Activated naive CD4-positive, alpha-beta T cell treated with anti-CD3 and anti-CD28 coated beads for 36 hours (primary cell): ENCODE results near the gene PDE6C. TPM values are rescaled to one million over a fixed set of nuclear protein-coding genes. Genes with fewer than 3 reads are reported as not detected.

ENCODE experiments used
- CTCF ChIA-PET: fragments of 350-600 bp; sonication (Branson Sonifier 250); formaldehyde crosslinking; loops from one replicate; lab custom pipeline; 2021; ENCODE audit warnings: antibody characterized with exemption; lab: Charles Lee
- DNase-seq: peaks from one replicate; pipeline ENCODE4 v3.0.0-alpha.2; 2020
- H3K27ac Mint-ChIP-seq: one replicate; pipeline ENCODE4 v1.8.0; 2021; ENCODE audit warnings: mild to moderate bottlenecking, mixed read lengths
- H3K27me3 Mint-ChIP-seq: one replicate; pipeline ENCODE4 v1.8.0; 2021; ENCODE audit warnings: low read depth, mixed read lengths
- H3K36me3 Mint-ChIP-seq: one replicate; pipeline ENCODE4 v1.8.0; 2021; ENCODE audit warnings: low read depth, mixed read lengths
- H3K4me1 Mint-ChIP-seq: one replicate; pipeline ENCODE4 v1.8.0; 2021; ENCODE audit warnings: low read depth, mixed read lengths
- H3K4me3 Mint-ChIP-seq: one replicate; pipeline ENCODE4 v1.8.0; 2021; ENCODE audit warnings: mild to moderate bottlenecking, moderate library complexity, mixed read lengths
- H3K9me3 Mint-ChIP-seq: one replicate; pipeline ENCODE4 v1.8.0; 2021; ENCODE audit warnings: mixed read lengths
- intact Hi-C: fragments of 100-400 bp; cut with micrococcal nuclease; formaldehyde crosslinking; loops from one replicate; pipeline ENCODE4 v1.15.1; 2023
- total RNA-seq, 2 experiments: library from RNA; stranded (reverse); gene quantifications; one replicate each; pipeline ENCODE4 v1.2.3, GENCODE V29; 2021

Gene PDE6C
- total RNA-seq, 2 experiments from 2014 or later = not detected

DNA sequence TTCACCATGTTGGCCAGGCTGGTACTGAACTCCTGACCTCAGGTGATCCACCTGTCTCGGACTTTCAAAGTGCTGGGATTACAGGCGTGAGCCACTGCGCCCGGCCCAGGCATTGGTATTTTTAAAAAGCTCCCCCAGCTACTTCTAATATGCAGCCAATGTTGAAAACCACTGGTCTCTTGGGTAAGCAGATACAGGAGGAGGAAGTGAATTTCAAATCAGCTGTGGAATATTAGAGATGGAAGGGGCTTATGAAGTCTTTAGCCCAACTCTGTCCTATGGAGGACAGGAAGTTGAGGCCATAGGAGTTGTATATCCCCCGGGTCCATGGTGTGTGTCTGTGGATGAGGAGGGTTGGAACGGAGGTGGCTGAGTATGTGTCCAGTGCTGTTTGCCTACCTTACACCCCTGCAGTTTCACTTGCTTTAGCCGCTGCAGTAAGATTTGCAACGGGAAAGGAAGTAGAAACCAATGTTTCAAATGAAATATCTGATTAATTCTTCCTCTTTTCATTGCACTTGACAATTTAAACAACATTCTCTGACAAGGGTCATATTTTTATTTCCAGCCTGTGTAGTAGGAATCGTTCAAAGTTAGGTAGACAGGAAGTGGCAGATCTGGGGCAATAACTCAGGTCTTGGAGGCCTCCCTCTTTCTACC, 3.4 kb downstream of the PDE6C start:
- H3K27me3 Mint-ChIP-seq = no peaks in the 10 kb centered on the region
- no peak overlapping the region for H3K4me3 Mint-ChIP-seq
- no peak for DNase-seq
- CTCF ChIA-PET = no interaction called here
- intact Hi-C loops = no loop called here
- H3K4me1 Mint-ChIP-seq = no peaks in the 10 kb centered on the region
- H3K36me3 Mint-ChIP-seq = no peaks in the 10 kb centered on the region
- no peaks in the 10 kb centered on the region for H3K9me3 Mint-ChIP-seq
- no peak overlapping the region for H3K27ac Mint-ChIP-seq

DNA sequence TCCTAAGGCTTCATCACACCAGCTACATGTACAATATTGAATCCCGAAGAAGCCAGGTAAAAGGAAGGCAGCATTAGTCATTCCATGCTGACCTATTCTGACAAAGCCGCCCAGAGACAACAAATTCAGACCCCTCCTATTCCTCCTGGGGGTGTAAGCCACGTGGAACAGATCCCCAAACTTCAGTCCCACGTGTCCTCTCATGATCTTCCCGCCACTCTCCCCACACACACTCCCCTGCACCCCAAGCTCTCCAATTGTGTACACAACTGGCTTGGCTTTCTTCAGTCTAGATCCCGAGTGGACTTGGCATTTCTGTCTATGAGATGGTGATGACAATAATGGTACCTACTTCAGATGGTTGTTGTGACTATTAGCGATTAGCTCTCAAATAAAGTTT, 8.6 kb downstream of the PDE6C start:
- H3K9me3 Mint-ChIP-seq = no peaks in the 10 kb centered on the region
- CTCF ChIA-PET = no interaction called here
- H3K36me3 Mint-ChIP-seq = no peaks in the 10 kb centered on the region
- intact Hi-C loops = no loop called here
- H3K4me1 Mint-ChIP-seq = no peaks in the 10 kb centered on the region
- no peak overlapping the region for H3K4me3 Mint-ChIP-seq
- no peak overlapping the region for H3K27ac Mint-ChIP-seq
- DNase-seq = no peak
- peaks cover 5% of the 10 kb centered on the region for H3K27me3 Mint-ChIP-seq

DNA sequence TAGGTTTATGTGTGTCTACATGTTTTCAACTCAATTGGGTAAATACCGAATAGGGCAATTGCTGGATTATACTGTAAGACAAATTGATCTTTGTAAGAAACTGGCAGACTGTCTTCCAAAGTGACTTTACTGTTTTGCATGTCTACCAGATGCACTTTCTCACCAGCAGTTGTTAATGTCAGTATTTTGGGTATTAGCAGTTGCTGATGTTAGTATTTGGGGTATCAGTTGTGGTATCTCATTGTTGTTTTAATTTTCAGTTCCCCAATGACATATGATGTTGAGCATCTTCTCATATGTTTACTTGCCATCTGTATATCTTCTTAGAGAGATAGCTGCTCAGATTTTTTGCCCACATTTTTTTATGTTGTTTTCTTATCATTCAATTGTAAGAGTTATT, 10.6 kb downstream of the PDE6C start:
- H3K9me3 Mint-ChIP-seq = no peaks in the 10 kb centered on the region
- no peaks in the 10 kb centered on the region for H3K36me3 Mint-ChIP-seq
- H3K4me1 Mint-ChIP-seq = no peaks in the 10 kb centered on the region
- H3K27me3 Mint-ChIP-seq = peaks cover 5% of the 10 kb centered on the region
- no peak overlapping the region for H3K4me3 Mint-ChIP-seq
- CTCF ChIA-PET = no interaction called here
- no peak overlapping the region for H3K27ac Mint-ChIP-seq
- intact Hi-C loops = no loop called here
- no peak for DNase-seq

DNA sequence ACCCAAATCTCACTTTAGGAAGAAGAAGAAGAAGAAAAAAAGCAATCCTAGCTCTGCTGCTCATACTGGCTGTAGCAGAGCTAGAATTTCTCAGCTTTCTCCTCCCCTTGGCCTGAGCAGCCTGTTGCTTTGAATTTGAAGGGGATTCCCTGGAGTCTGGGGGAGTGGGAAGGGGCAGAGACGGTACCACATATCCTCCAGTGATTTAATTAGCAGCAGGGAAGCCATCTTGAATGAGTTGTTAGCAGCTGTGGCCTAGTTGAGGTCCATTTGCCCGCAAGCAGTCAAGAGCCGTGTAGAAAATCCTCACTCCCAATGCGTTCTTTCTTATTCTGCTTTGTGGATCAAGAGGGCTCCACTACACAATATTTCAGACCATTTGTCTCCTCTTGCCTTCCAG, 16.5 kb downstream of the PDE6C start:
- intact Hi-C loops = no loop called here
- H3K27ac Mint-ChIP-seq = no peak overlapping the region
- no peaks in the 10 kb centered on the region for H3K9me3 Mint-ChIP-seq
- H3K27me3 Mint-ChIP-seq = peaks cover 4% of the 10 kb centered on the region
- no peaks in the 10 kb centered on the region for H3K4me1 Mint-ChIP-seq
- DNase-seq = no peak
- H3K36me3 Mint-ChIP-seq = no peaks in the 10 kb centered on the region
- CTCF ChIA-PET = no interaction called here
- no peak overlapping the region for H3K4me3 Mint-ChIP-seq

DNA sequence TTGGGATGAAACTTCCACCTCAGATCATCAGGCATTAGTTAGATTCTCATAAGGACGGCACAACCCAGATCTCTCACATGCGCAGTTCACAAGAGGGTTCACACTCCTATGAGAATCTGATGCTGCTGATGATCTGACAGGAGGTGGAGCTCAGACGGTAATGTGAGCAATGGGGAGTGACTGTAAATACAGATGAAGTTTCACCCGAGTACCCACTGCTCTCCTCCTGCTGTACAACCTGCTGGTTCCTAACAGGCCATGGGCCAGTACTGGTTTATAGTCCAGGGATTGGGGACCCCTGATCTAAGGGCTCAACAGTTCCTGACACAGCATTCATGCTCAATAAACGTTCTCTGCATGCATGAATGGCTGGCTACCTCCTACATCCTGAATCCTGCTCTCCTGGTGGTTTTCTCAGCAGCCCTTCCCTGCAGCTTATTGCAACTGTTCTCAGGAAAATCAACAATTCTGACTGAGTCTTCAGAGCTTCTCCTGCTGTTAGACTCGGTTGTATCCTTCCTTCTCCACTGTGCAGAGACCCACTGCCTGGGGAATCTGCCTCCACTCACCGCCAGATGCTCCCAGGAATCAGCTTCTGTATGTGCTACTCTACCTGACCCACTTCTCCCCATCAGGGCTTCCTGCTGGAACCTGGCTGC, 17.4 kb downstream of the PDE6C start:
- DNase-seq = no peak
- Mint-ChIP-seq H3K4me3 (no peak overlapping the region), H3K27me3 (peaks cover 4% of the 10 kb centered on the region), H3K27ac (no peak overlapping the region), H3K9me3 (no peaks in the 10 kb centered on the region), H3K36me3 (no peaks in the 10 kb centered on the region), H3K4me1 (no peaks in the 10 kb centered on the region)
- intact Hi-C loops = no loop called here
- CTCF ChIA-PET = interaction anchor here (0.6 kb wide), 1 partner anchor 175 kb away, joined by 4 read pairs; no protein-coding TSS in a partner anchor

DNA sequence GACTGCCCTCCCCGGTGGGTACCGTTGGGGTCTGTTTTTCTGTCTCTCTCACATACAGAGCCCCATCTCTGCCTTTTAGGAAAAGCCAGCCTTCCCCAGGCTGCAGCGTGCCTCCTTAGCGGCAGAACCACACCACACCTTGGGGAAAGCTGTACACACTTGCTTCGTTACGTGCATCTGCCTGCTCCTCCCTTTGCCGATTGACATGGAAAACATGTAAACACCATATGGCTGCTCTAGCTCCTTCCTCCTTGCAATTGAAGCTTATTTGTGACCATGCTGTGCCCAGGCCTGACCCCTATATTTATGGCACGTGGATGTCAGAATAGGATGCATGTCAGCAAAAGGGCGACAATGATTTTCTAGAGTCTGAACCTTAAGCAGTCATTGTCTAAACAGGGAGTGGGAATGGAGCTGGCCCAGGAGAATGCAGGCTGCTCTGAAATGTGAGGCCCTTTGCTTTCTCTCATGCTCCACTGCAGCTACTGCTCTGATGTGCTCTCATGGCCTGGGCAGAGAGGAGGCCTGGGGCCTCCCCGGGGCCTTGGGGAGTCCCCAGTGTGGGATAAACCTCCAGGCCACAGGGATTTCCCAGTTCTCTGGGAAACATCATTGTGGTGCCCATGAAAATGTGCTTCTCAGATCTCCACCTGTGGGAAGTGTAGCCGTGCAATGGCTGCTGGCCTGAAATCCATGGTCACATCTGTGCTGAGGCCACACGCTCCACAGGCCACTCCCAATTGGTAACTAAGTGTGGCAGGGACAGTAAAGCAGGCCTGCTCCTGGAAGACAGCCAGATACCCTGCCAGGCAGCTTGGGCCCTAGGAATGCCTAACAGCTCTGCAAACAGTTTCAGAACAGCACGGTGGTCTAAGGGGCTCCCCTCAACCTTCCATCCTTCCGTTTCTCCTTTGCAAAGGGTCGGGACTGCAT, 18.6 kb downstream of the PDE6C start:
- Mint-ChIP-seq H3K4me1 (no peaks in the 10 kb centered on the region), H3K36me3 (no peaks in the 10 kb centered on the region), H3K9me3 (no peaks in the 10 kb centered on the region), H3K27ac (no peak overlapping the region), H3K4me3 (no peak overlapping the region), H3K27me3 (peaks cover 4% of the 10 kb centered on the region)
- CTCF ChIA-PET = no interaction called here
- intact Hi-C loops = no loop called here
- DNase-seq = no peak

DNA sequence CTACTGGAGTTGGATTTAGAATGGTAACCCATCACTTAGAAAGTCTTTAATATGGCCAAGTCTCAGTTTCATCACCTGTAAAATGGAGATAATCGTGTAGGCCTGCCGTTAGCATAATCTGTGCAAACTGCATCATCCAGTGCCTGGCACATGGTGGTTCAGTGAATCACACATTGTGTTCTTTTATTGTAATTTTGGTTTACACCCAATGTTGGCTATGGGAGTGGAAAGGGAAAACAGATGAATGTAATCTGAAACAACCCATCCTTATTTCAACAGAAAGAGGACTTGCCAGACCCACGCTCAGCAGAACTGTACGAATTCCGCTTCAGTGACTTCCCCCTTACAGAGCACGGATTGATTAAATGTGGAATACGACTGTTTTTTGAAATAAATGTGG, 27.5 kb downstream of the PDE6C start:
- H3K9me3 Mint-ChIP-seq = no peaks in the 10 kb centered on the region
- H3K27me3 Mint-ChIP-seq = peaks cover 11% of the 10 kb centered on the region
- H3K4me1 Mint-ChIP-seq = no peaks in the 10 kb centered on the region
- H3K27ac Mint-ChIP-seq = no peak overlapping the region
- intact Hi-C loops = no loop called here
- CTCF ChIA-PET = no interaction called here
- no peak overlapping the region for H3K4me3 Mint-ChIP-seq
- no peaks in the 10 kb centered on the region for H3K36me3 Mint-ChIP-seq
- no peak for DNase-seq

DNA sequence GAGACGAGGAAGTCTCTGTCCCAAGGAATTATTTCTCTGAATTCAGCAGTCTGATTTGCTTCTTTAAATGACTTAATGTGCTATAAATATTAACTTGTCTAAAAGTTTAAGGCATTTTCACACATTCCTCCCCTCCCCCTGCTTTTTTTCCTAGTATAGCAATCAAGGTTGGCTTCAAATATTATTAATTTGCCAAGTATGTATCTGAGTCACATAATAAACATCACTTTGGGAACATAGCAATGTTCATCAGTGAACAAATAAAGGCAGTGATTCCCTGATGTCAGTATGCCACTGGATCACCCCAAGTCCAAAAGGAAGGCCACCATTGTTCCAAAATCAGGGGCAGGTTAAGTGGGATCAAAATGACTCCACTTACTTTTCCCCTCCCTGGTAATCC, 40.5 kb downstream of the PDE6C start:
- no peaks in the 10 kb centered on the region for H3K36me3 Mint-ChIP-seq
- H3K9me3 Mint-ChIP-seq = no peaks in the 10 kb centered on the region
- H3K4me3 Mint-ChIP-seq = no peak overlapping the region
- no peak for DNase-seq
- H3K27ac Mint-ChIP-seq = no peak overlapping the region
- no peaks in the 10 kb centered on the region for H3K27me3 Mint-ChIP-seq
- H3K4me1 Mint-ChIP-seq = no peaks in the 10 kb centered on the region
- intact Hi-C loops = no loop called here
- CTCF ChIA-PET = no interaction called here

DNA sequence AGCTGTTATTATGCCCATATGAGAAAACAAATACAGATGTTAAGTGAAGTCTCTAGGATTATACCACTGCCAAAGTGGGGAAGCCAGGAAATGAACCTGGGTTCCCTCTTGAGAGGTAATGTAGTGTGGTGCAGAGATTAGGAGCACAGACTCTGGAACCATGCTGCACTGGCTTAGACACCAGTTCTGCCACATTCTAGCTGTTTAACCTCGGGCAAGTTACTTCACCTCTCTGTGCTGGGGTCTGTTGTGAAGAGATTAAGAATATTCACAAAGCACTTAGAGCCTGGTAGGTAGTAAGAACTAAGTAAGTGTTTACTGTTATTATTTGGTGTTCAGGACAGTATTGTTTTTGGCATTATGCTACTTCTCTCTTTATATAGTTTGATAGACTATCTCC, 41.9 kb downstream of the PDE6C start:
- CTCF ChIA-PET = interaction anchor here (1.2 to 1.7 kb wide), 3 partner anchors 8 to 162 kb away, joined by 3 to 5 read pairs (median 3); no protein-coding TSS in a partner anchor
- DNase-seq = no peak
- no peaks in the 10 kb centered on the region for H3K4me1 Mint-ChIP-seq
- H3K36me3 Mint-ChIP-seq = no peaks in the 10 kb centered on the region
- no peak overlapping the region for H3K27ac Mint-ChIP-seq
- no peaks in the 10 kb centered on the region for H3K9me3 Mint-ChIP-seq
- intact Hi-C loops = no loop called here
- no peaks in the 10 kb centered on the region for H3K27me3 Mint-ChIP-seq
- H3K4me3 Mint-ChIP-seq = no peak overlapping the region

DNA sequence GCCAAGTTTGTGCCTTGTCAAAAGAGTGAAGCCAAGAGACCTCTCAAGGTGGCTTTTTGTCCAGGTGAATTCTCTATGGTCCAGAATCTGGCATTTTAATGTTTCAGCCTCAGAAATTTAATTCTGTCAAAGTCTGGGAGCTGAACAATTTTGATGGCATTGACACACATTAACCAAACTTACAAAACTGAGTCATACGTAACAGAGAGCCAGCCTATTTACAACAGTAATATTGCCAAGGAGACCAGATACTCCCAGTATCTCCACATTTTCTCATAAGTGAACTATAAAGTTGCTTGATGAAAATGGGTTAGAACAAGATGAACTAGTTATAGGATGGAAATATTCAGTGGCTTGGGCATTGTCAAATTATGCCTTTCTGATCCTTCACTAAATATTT, 43.8 kb downstream of the PDE6C start:
- Mint-ChIP-seq H3K9me3 (no peaks in the 10 kb centered on the region), H3K27ac (no peak overlapping the region), H3K4me1 (no peaks in the 10 kb centered on the region), H3K27me3 (no peaks in the 10 kb centered on the region), H3K36me3 (peaks cover 10% of the 10 kb centered on the region), H3K4me3 (no peak overlapping the region)
- CTCF ChIA-PET = no interaction called here
- intact Hi-C loops = no loop called here
- DNase-seq = no peak

DNA sequence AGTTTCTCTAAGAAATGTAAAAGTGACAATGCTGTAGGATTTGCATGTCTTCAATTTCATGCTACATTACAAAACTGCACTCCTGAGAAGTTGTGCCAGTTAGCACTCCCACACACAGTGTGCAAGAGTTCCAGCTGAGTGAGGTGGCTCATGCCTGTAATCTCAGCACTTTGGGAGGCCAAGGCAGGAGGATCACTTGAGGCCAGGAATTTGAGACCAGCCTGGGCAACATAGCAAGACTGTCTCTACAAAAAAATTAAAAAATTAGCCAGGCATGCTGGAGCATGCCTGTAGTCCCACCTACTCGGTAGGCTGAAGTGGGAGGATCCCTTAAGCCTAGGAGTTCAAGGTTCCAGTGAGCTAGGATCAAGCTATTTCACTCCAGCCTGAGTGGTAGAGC, 45.4 kb downstream of the PDE6C start:
- CTCF ChIA-PET = no interaction called here
- H3K36me3 Mint-ChIP-seq = peaks cover 12% of the 10 kb centered on the region
- intact Hi-C loops = no loop called here

DNA sequence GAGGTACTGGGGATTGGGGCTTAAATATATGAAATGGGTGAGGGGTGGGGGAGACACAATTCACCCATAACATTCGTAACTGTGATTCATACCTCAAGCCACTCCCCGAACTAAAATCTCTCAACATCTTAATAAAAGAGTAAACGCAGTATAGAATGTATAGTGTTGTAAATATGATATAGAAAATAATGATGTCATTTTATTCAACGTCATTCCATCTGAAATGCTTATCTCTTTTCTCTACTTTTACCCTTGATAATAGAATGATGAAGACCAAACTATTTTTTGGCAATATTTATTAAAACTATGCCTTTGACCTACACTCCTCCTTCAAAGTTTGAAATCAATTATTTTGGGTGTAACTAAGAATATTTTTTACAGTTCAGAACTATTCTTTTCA, 53.7 kb downstream of the PDE6C start:
- no peak for DNase-seq
- Mint-ChIP-seq H3K27ac (no peak overlapping the region), H3K9me3 (no peaks in the 10 kb centered on the region), H3K4me3 (no peak overlapping the region), H3K4me1 (no peaks in the 10 kb centered on the region), H3K27me3 (no peaks in the 10 kb centered on the region), H3K36me3 (peaks cover 17% of the 10 kb centered on the region)
- intact Hi-C loops = no loop called here
- CTCF ChIA-PET = no interaction called here

More for the DNA sequence above, 45.4 kb downstream of the PDE6C start:
- Mint-ChIP-seq H3K4me1 (no peaks in the 10 kb centered on the region), H3K4me3 (no peak overlapping the region), H3K27ac (no peak overlapping the region), H3K9me3 (no peaks in the 10 kb centered on the region), H3K27me3 (no peaks in the 10 kb centered on the region)
- no peak for DNase-seq
